ENCODE measurements around the gene RTN1. TPM values are rescaled to one million over a fixed set of nuclear protein-coding genes. Genes with fewer than 3 reads are reported as not detected.

Gene RTN1
- total RNA-seq, 2 donors from 2014 or later: 0.84 to 4.7 TPM

DNA sequence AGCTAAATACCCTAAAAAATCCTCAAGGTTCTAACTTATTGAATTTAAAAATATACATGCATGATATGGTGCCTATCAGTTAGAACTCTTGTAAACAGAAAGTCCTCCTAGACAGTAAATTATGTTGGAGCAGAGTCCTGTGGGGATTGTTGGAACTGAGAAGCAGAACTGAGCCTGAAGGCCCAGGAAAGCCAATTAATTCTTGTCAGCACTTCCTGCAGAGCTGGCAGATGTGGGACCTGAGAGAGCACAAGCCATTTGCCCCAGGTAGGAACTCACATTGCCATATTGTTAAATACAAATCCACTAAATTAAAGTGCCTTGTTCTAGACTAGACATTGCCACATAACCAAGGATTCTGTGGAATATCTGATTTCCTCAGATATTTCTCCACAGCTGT is 117.1 kb downstream of the RTN1 start:
- Histone ChIP-seq H3K27me3 (no peaks in the 10 kb centered on the region), H3K36me3 (no peaks in the 10 kb centered on the region), H3K4me3 (no peak overlapping the region), H3K9me3 (no peaks in the 10 kb centered on the region), H3K4me1 (no peaks in the 10 kb centered on the region), H3K27ac (no peak overlapping the region), H3K9ac (ENCODE audit: low read depth in 2 of 2, low read length in 2 of 2) (no peak overlapping the region)
- intact Hi-C loops (cut with DNase I): no loop called here
- TF ChIP-seq, protein P1, sequence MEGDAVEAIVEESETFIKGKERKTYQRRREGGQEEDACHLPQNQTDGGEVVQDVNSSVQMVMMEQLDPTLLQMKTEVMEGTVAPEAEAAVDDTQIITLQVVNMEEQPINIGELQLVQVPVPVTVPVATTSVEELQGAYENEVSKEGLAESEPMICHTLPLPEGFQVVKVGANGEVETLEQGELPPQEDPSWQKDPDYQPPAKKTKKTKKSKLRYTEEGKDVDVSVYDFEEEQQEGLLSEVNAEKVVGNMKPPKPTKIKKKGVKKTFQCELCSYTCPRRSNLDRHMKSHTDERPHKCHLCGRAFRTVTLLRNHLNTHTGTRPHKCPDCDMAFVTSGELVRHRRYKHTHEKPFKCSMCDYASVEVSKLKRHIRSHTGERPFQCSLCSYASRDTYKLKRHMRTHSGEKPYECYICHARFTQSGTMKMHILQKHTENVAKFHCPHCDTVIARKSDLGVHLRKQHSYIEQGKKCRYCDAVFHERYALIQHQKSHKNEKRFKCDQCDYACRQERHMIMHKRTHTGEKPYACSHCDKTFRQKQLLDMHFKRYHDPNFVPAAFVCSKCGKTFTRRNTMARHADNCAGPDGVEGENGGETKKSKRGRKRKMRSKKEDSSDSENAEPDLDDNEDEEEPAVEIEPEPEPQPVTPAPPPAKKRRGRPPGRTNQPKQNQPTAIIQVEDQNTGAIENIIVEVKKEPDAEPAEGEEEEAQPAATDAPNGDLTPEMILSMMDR (IDR thresholded peaks at IDR 0.05): no peak
- no peak for DNase-seq

DNA sequence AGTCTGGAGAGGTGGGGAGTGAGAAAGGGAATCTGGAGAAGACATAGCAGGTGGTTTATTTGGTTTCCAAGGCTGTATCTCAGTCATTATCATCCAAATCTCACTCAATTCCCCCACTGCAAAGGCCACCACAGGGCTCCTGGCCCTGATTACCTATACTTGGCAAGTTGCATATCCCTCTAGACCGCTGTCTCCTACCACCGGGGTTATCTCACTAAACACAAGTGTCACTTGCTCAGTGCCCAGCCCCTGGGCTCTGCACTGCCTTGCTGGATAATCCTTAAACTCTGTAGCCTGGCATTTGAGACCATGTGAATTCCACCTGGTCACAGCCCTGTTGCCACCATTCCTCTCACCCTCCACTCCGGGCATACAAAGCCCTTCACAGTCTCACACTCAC is 119.0 kb downstream of the RTN1 start:
- intact Hi-C loops (cut with DNase I): no loop called here
- TF ChIP-seq, protein P1 (IDR thresholded peaks at IDR 0.05): no peak
- Histone ChIP-seq H3K9me3 (no peaks in the 10 kb centered on the region), H3K27me3 (no peaks in the 10 kb centered on the region), H3K4me3 (no peak overlapping the region), H3K27ac (no peak overlapping the region), H3K9ac (ENCODE audit: low read depth in 2 of 2, low read length in 2 of 2) (no peak overlapping the region), H3K4me1 (no peaks in the 10 kb centered on the region), H3K36me3 (no peaks in the 10 kb centered on the region)
- no peak for DNase-seq

DNA sequence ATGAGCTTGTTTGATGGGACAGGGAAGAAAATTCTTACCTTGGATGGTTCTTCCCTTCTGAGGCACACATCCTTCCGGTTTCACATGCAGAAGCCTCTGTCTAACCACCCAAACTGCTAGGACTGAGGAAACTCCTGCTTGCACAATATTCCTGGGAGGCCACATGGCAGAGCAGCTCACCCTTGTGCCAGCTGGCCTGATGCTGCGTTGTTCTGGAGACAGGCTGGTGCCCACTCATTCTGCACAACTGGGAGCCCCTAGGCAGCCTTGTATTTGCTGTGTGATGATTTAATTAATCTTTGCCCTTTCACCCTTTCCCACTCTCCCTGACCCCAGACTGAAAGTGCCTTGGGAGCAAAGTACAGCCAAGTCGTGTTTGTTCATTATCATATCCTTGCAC is 130.8 kb downstream of the RTN1 start:
- TF ChIP-seq, protein P1 (IDR thresholded peaks at IDR 0.05): no peak
- Histone ChIP-seq H3K4me1 (no peaks in the 10 kb centered on the region), H3K9me3 (no peaks in the 10 kb centered on the region), H3K27ac (no peak overlapping the region), H3K9ac (ENCODE audit: low read depth in 2 of 2, low read length in 2 of 2) (no peak overlapping the region), H3K27me3 (no peaks in the 10 kb centered on the region), H3K4me3 (no peak overlapping the region), H3K36me3 (no peaks in the 10 kb centered on the region)
- intact Hi-C loops (cut with DNase I): no loop called here
- no peak for DNase-seq

DNA sequence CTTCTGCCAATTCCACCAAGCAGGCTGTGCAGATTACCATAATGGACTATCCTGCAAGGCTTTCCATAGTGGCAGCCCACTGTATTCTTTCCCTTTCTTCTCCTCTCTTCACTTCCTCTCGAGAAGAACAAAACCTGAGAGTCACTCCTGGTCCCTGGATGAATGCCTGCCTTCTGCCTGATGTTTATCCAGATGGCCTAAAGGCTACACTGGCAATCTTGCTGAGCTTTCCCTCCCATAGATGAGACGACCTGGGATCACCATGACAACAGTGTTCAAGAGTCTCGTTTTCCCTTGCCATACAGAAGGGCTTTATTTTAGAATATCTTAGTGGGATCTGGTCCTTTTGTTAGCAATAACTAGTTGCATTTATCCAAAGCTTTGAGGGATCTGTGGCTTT is 142.3 kb downstream of the RTN1 start:
- no peak for DNase-seq
- no peaks in the 10 kb centered on the region for H3K36me3 ChIP-seq
- H3K9ac ChIP-seq (ENCODE audit: low read depth in 2 of 2, low read length in 2 of 2): no peak overlapping the region
- H3K9me3 ChIP-seq: no peaks in the 10 kb centered on the region
- no peak overlapping the region for H3K4me3 ChIP-seq
- intact Hi-C loops (cut with DNase I): no loop called here
- TF ChIP-seq, protein P1 (IDR thresholded peaks at IDR 0.05): no peak
- H3K27me3 ChIP-seq: no peaks in the 10 kb centered on the region
- no peak overlapping the region for H3K27ac ChIP-seq
- H3K4me1 ChIP-seq: no peaks in the 10 kb centered on the region

DNA sequence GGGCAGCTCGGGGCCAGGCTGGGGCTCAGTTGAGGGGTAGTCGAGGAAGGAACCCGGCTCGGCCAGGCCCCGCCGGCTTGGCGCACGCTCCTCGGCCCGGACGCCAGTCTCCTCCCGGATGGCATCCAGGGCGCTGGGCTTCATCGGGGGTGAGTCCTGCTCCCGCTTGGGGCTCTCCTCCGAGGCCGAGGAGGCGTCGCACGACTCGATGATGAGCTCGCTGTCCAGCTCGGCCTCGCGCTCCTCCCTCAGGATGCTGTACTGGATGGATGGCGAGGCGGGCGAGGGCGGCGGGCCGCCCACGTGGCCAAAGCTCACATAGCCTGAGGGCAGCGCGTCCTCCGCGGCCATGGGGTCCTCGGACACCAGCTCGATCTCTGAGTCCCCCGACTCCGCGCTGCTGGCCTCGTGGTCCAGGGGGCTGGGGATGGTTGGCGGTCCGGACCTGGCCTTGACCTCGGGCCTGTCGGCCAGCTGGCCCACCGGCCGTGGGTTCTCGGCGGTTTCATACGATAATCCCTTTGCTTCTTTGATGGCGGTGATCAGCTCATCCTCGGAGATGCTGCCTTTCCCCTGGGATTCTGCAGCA is 143.4 kb downstream of the RTN1 start:
- Histone ChIP-seq H3K27me3 (no peaks in the 10 kb centered on the region), H3K9ac (ENCODE audit: low read depth in 2 of 2, low read length in 2 of 2) (no peak overlapping the region), H3K4me1 (no peaks in the 10 kb centered on the region), H3K36me3 (no peaks in the 10 kb centered on the region), H3K27ac (no peak overlapping the region), H3K4me3 (no peak overlapping the region), H3K9me3 (no peaks in the 10 kb centered on the region)
- intact Hi-C loops (cut with DNase I): no loop called here
- no peak for DNase-seq
- TF ChIP-seq, protein P1 (IDR thresholded peaks at IDR 0.05): no peak
